ENCODE results near the gene CABP7.
"Not testable (repeated sequence)": the region's sequence is repeated elsewhere in the genome, so short reads cannot be mapped to it uniquely, and the experiment has no call there.

Gene CABP7

DNA sequence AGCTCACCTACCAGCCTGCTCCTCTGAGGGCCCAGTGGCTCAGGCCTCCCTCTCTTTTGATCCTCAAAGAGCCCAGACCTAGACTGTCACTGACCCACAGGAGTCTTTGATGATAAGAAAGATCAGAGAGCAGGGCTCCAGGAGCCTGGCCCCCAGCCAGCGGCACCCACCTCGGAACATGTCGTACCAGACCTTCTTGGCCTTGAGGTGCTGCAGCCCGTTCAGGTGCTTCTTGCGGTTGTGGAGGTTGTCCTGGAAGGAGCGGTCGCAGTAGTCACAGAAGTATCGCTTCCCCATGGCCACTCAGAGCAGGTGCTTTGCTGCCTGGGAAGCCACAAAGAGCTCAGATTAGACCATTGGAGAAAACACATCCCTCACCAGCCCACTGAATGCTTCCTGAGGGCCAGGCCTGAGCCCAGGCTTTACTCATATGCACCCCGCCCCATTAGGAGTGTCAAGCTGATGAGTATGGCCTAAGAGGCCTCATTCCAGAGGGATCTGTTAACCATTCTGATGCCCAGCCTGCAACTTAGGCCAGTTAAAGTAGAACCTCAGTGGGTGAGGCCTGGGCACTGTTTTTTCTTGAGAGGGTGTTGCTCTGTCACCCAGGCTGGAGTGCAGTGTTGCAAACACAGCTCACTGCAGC is 28.6 kb downstream of the CABP7 start:
- no peak for DNase-seq (ENCODE audit: low spot score)

GRCh38 chr22:29750029-29750428 is 30.2 kb downstream of the CABP7 start:
- DNase-seq (ENCODE audit: low spot score) = no peak

DNA sequence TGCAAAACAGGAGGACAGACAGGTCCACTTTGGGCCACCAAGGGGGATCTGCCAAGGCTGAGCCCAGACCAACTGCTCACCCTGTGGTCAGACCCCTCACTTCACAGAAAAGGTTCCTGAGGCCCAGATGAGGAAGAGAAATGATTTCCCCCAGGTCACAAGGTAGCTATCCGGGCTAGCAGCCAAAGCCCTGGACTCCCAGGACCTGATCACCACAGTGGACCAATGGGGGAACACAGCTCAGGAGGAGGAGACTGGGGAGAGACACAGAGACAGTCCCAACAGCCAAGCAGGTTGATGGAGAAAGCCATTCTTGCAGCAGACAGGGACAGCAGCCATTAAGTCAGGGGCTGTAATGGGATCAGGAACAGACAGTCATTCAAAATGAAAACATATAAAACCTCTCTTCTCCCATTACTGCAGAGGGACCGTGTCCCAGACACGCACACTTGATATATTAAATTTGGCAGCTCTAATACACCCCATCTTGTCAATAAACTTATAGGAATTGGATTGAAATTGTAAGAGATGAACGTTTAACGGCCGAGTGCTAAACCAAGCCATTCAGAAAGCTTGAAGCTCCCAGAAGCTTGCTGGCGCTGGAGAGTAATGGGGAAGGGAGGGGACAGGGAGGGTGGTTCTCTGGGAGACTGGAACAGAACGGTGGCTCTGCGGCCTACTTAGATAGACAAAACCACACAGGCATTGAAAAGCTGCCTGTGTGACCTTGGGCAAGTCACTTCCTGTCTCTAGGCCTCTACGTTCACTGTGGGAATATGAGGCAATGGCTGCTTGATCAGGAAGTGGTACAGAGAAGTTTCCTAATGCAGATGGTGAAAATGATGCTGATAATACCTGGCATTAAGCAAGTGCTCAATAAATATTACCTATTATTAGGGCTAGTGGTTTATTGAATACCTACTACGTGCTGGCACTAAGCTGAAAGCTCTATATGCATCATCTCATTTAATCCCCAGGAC is 31.0 kb downstream of the CABP7 start:
- DNase-seq (ENCODE audit: low spot score) = no peak

GRCh38 chr22:29751669-29752068 is 31.9 kb downstream of the CABP7 start:
- DNase-seq (ENCODE audit: low spot score) = no peak

- no peak for DNase-seq (ENCODE audit: low spot score)
Measured at GRCh38 chr22:29753808-29754657, 34.2 kb downstream of the CABP7 start.

DNA sequence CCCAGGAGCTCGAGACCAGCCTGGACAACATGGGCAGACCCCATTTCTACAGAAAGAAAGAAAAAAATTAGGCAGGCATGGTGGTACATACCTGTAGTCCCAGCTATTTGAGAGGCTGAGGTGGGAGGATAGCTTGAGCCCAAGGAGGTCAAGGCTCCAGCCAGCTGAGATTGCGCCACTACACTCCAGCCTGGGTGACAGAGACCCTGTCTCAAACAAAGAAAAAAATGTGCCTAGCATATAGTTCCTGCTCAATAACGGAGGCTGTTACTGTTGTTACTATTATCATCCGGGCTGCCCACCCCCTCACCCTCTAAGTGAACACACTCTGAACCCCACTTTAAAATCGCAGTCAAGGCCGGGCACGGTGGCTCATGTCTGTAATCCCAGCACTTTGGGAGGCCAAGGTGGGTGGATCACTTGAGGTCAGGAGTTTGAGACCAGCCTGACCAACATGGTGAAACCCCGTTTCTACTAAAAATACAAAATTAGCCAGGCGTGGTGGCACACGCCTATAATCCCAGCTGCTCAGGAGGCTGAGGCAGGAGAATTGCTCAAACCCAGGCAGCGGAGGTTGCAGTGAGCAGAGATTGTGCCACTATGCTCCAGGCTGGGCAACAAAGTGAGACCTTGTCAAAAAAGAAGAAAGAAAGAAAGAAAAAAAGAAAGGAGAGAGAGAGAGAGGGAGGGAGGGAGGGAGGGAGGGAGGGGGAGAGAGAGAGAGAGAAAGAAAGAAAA is 35.0 kb downstream of the CABP7 start:
- not testable (repeated sequence) for DNase-seq (ENCODE audit: low spot score)

DNA sequence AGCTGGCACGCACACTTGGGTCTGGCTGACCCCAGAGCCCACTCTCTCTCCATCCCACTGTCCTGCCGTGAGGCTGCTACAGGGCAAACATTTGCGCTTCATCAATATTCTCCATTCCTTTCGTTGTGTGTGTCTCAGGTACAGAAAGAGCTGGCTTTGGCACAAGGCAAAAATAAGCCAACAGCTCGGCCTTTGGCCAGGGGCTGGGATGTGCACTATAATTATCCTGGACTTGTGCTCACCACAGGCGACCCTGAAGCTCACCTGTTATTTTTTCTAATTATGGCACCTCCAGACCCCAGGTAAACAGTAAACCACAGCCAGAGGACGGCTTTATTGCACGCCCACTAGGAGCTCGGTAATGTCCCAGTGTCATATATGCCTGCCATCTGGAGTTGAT is 36.1 kb downstream of the CABP7 start:
- no peak for DNase-seq (ENCODE audit: low spot score)

DNA sequence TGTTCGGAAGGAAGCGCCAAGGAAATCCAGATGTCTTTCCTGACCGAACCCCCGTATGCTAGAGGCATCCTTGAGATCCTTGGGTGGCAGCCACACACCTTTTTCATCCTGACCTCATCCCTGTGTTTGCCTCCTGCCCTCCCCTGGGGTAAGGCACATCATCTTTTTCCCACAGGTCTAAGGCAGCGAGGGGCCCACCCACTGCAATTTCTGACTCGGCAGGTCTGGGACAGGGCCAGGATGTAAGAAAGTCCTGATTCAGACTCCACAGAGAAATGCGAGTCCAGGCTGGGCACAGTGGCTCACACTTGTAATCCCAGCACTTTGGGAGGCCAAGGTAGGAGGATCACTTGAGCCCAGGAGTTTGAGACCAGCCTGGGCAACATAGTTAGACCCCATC is 36.5 kb downstream of the CABP7 start:
- no peak for DNase-seq (ENCODE audit: low spot score)

DNA sequence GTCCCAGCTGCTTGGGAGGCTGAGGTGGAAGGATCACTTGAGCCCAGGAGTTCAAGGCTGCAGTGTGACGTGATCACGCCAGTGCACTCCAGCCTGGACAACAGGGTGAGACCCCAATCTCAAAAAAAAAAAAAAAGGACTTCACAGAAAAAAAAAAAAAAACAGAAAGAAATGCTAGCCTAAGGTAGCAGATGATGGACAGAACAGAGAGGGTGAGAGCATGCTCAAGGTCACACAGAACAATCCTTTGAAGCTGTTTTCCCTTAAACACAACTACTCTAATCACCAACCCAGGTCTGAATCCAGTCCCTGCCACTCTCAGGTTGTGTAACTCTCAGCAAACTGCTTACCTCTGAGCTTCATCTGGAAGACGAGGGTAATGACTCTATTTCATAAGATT is 37.3 kb downstream of the CABP7 start:
- DNase-seq (ENCODE audit: low spot score) = no peak

GRCh38 chr22:29758068-29758622 is 38.3 kb downstream of the CABP7 start:
- no peak for DNase-seq (ENCODE audit: low spot score)

GRCh38 chr22:29758959-29759358 is 39.2 kb downstream of the CABP7 start:
- DNase-seq (ENCODE audit: low spot score) = no peak

DNA sequence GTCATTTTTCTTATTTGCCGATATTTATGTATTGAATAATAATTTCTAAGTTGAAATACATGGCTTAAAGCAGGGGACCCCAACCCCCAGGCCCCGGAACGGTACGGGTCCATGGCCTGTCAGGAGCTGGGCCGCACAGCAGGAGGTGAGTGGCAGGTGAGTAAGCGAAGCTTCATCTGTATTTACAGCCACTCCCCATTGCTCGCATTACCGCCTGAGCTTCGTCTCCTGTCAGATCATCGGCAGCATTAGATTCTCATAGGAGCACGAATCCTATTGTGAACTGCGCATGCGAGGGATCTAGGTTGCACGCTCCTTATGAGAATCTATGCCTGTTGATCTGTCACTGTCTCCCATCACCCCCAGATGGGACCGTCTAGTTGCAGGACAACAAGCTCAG is 42.5 kb downstream of the CABP7 start:
- DNase-seq (ENCODE audit: low spot score) = no peak

DNA sequence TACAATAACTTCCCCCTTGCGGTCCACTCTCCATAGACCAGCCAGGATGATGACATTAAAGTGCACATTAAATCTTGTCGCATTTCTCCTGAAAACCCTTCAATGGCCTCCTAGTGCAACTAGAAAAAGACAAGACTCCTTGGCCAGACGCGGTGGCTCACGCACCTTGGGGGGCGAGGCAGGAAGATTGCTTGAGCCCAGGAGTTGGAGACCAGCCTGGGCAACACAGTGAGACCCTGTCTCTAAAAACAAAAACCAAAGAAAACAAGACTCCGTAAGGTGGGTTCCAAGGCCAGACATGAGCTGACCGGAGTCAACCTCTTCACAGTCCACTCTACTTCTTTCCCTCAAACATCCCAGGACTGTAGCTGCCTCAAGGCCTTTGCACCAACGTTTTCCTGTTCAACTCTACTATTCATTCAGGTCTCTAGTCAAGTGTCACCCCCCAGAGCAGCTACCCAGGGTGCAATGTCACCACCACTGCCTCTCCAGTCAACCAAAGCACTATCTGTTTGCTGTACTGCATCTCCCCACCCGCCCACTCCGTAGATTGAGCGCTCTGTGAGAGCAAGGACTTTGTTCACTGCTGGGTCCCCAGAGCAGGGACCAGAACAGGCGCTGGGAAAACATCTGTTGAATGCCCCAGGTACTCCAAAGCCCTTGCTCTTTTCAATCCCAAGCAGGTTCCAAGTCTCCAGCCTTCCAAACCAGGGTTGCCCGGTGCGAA is 46.3 kb downstream of the CABP7 start:
- no peak for DNase-seq (ENCODE audit: low spot score)

GRCh38 chr22:29766632-29767170 is 46.9 kb downstream of the CABP7 start, which contains the start of gene ZMAT5:
TSS of gene ZMAT5 (minus strand) at chr22:29767007. CDS start at chr22:29748544, 18,463 bp downstream.
- DNase-seq (ENCODE audit: low spot score) = peak; percentile 98

DNA sequence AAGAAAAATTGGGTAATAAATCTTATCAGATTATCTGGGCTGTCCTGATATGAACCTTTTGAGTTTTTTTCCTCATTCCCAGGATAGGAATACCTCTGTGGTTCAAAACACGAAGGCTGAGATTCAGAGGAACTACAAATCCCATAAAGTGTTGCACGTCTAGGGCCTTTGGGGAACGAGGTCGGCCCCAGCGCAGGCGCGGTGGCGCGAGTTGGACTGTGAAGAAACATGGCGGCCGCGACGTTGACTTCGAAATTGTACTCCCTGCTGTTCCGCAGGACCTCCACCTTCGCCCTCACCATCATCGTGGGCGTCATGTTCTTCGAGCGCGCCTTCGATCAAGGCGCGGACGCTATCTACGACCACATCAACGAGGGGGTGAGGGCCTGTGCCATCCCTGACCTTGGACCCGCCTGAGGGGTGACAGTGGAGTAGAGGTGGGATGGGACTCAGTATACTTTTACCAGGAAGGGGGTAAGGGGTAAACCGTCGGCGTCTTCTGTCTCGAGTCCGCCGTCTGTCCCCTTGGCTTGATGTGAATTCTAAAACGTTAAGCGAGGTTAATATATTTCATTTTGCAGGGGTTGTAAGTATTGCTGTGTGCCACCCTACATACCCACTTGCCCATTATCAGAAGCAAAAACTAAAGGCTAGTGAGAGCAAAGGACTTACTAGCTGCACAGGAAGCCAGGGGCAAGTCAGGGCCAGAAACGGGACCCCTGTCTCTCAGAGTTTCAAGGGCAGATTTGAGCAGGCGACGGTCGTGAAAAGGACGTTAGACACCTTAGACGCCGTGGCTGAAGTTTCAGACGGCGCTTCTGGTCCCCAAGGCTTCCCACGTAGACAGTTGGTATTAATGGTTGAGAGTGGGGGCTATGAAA is 47.6 kb downstream of the CABP7 start, which contains the start of gene UQCR10:
TSS of gene UQCR10 (plus strand) at position 199 of the 881 bp plus-strand sequence. CDS start at position 229, 30 bp downstream.
- DNase-seq (ENCODE audit: low spot score) = peak; percentile 95

DNA sequence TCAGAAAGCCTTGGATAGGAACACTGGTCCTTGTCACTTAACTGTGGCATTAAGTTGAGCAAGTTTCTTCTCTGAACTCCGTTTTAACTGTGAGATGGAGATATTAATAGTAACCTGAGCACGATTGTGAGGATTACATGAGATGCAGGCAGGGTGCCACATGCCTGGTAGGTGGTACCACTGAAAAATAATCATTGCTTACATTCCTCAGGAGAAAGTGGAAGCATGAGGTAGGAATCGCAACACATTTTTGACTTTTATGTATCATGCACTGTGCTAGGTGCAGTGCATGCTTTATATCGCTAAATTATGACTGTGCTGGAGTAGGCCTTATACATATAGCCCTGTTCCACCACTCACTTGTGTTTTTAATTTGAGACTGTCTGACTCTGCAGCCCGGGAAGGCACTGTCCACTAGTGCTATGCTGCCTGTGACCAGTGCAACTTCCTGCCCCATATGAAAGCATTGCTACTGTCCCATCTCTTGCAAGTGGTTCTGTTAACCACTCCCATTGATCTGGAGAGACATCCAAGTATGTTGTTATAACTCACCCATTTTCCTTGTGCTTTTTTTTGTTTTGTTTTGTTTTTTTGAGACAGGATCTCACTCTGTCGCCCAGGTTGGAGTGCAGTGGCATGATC is 48.4 kb downstream of the CABP7 start:
- no peak for DNase-seq (ENCODE audit: low spot score)

DNA sequence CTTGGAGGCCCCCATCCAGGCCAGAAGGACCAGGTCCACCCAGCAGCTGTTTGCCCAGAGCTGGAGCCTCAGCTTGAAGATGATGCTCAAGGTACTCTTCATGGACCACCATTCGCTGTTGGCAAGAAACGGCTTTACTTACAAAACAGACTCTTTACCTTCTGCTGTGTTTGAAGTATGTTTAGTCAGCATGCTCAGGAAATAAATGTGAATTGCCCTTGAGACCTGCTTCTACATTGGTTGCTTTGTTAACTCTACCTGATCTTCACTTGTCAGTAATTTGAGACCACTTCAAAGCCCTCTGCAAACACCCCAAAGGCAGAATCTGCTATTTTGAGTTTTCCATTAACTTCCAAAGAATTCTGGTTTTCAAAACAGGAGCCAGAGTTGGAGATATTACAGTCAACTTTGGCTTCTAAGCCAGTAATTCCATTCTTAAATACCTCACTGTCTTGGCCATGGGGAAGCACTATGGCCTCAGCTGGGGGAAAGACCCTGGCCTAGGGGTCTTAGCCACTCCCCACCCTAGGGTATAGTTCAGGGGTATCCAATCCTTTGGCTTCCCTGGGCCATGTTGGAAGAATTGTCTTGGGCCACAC is 50.0 kb downstream of the CABP7 start:
- no peak for DNase-seq (ENCODE audit: low spot score)

GRCh38 chr22:29772170-29772641 is 52.4 kb downstream of the CABP7 start:
- no peak for DNase-seq (ENCODE audit: low spot score)

Data from SK-N-DZ (cell line).